Inferior parietal cortex (tissue), 1 donor: ENCODE data around the gene CAPN8.

Source experiments
- DNase-seq: peaks from one replicate; pipeline ENCODE4 v3.0.0-alpha.2; 2016; ENCODE audit errors: extremely low spot score

Gene CAPN8

GRCh38 chr1:223665592-223666312 is at the start of gene CAPN8:
Gene CAPN8 (minus strand): TSS chr1:223665701. CDS start chr1:223665646, 55 bp downstream.
- no peak for DNase-seq

- no peak for DNase-seq
These were observed 49.5 kb upstream of the CAPN8 start for GRCh38 chr1:223714849-223715603.

GRCh38 chr1:223714421-223714724 is 48.9 kb upstream of the CAPN8 start:
- DNase-seq: no peak

- DNase-seq: no peak
These were observed 48.3 kb upstream of the CAPN8 start for GRCh38 chr1:223713546-223714420.

GRCh38 chr1:223712850-223713474 is 47.5 kb upstream of the CAPN8 start:
- DNase-seq: no peak

GRCh38 chr1:223712194-223712849 is 46.8 kb upstream of the CAPN8 start, which contains the start of gene CAPN2:
Gene CAPN2 (plus strand): TSS chr1:223712539. CDS start chr1:223712641, 102 bp downstream.
- peak; percentile 56 for DNase-seq

- DNase-seq: no peak
These were observed 46.3 kb upstream of the CAPN8 start for GRCh38 chr1:223711747-223712193.

GRCh38 chr1:223711173-223711572 is 45.7 kb upstream of the CAPN8 start:
- DNase-seq: peak; percentile 55

- DNase-seq: no peak
These were observed 45.0 kb upstream of the CAPN8 start for GRCh38 chr1:223710179-223711133.

- DNase-seq: no peak
These were observed 44.1 kb upstream of the CAPN8 start for GRCh38 chr1:223709598-223709997.

- no peak for DNase-seq
These were observed 43.3 kb upstream of the CAPN8 start for GRCh38 chr1:223708651-223709268.

- DNase-seq: no peak
These were observed 42.5 kb upstream of the CAPN8 start for GRCh38 chr1:223708001-223708359.

GRCh38 chr1:223707256-223708000 is 41.9 kb upstream of the CAPN8 start:
- no peak for DNase-seq

GRCh38 chr1:223706077-223706973 is 40.8 kb upstream of the CAPN8 start:
- no peak for DNase-seq

- no peak for DNase-seq
These were observed 39.7 kb upstream of the CAPN8 start for GRCh38 chr1:223704921-223705878.

- DNase-seq: no peak
These were observed 38.1 kb upstream of the CAPN8 start for GRCh38 chr1:223703668-223704013.
